ENCODE measurements around the gene CRYBA2.

GRCh38 chr2:218964041-218964771 is 29.0 kb downstream of the CRYBA2 start:
- TF ChIP-seq, protein P1, sequence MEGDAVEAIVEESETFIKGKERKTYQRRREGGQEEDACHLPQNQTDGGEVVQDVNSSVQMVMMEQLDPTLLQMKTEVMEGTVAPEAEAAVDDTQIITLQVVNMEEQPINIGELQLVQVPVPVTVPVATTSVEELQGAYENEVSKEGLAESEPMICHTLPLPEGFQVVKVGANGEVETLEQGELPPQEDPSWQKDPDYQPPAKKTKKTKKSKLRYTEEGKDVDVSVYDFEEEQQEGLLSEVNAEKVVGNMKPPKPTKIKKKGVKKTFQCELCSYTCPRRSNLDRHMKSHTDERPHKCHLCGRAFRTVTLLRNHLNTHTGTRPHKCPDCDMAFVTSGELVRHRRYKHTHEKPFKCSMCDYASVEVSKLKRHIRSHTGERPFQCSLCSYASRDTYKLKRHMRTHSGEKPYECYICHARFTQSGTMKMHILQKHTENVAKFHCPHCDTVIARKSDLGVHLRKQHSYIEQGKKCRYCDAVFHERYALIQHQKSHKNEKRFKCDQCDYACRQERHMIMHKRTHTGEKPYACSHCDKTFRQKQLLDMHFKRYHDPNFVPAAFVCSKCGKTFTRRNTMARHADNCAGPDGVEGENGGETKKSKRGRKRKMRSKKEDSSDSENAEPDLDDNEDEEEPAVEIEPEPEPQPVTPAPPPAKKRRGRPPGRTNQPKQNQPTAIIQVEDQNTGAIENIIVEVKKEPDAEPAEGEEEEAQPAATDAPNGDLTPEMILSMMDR (IDR thresholded peaks at IDR 0.05) = no peak
- TF ChIP-seq POLR2A (IDR thresholded peaks at IDR 0.05) = peak in 1 of 2 donors; percentile 10

Measured in adrenal gland (tissue), 5 donors.